Measurements from ENCODE around the gene CTNNA3.
"Not testable (repeated sequence)": the region's sequence is repeated elsewhere in the genome, so short reads cannot be mapped to it uniquely, and the experiment has no call there.

CTNNA3 gene

DNA sequence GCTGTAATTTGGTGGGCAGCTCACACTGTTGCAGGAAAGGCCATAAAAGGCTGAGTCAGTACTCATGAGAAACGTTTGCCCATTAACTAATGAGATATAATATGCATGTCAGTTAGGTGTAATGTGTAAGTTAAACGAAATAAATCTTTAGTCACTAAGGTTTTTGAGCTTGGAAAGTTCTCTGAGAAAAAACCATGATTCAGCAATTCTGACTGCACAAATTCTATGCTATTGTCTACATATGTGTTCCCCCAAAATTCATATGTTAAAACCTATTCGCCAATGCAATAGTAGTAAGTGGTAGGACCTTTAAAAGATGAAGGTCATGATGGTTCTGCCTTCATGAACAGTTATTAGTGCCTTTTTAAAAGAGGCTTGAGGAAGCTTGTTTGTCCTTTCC lies 1329.8 kb downstream of the CTNNA3 start:
- Histone ChIP-seq H3K36me3 (ENCODE audit: control insufficient read depth in 2 of 2, insufficient read depth in 2 of 2, low read length in 2 of 2) (no peaks in the 10 kb centered on the region), H3K27ac (ENCODE audit: low read depth in 2 of 2, low read length in 2 of 2) (no peak overlapping the region), H3K4me1 (ENCODE audit: control insufficient read depth in 2 of 2, insufficient read depth in 2 of 2, low read length in 2 of 2) (no peaks in the 10 kb centered on the region), H3K9me3 (ENCODE audit: control insufficient read depth in 2 of 2, low read length in 2 of 2) (no peaks in the 10 kb centered on the region), H3K27me3 (ENCODE audit: control insufficient read depth in 2 of 2, insufficient read depth in 2 of 2, low read length in 2 of 2) (no peaks in the 10 kb centered on the region), H3K4me3 (ENCODE audit: low read length in 2 of 2) (no peak overlapping the region), H3K9ac (ENCODE audit: low read depth in 1 of 2, low read length in 2 of 2) (no peak overlapping the region)

DNA sequence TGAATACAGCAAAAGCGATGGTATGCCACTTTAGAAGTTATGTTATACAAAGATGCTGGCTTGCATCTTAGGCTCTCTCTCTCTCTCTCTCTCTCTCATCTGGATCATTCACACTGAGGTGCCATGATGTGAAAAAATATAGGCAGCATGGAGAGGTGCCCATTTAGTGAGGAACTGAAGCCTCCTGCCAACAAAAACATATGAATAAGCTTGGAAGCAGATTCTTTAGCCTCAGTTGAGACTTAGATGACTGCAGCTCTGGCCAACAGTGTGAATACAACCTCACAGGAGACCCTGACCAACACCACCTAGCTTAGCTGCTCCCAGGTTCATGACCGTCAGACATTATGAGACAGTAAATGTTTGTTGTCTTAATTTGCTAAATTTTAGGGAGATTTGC lies 1330.3 kb downstream of the CTNNA3 start:
- Histone ChIP-seq H3K9ac (ENCODE audit: low read depth in 1 of 2, low read length in 2 of 2) (no peak overlapping the region), H3K4me3 (ENCODE audit: low read length in 2 of 2) (no peak overlapping the region), H3K27me3 (ENCODE audit: control insufficient read depth in 2 of 2, insufficient read depth in 2 of 2, low read length in 2 of 2) (no peaks in the 10 kb centered on the region)

DNA sequence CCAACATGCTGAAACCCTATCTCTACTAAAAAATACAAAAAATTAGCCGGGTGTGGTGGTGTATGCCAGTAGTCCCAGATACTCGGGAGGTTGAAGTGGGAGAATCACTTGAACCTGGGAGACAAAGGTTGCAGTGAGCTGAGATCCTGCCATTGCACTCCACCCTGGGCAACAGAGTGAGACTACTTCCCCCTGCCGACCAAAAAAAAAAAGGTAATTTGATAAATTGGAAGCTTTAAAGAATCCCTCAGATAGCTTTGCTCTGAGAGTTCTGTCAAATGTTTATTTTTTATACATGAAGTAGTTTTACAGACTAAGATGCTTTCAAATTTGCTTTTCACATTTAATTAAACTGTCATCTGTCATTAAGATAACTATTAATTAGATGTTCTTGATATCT lies 1333.5 kb downstream of the CTNNA3 start:
- H3K36me3 ChIP-seq (ENCODE audit: control insufficient read depth in 2 of 2, insufficient read depth in 2 of 2, low read length in 2 of 2), result no peaks in the 10 kb centered on the region
- no peaks in the 10 kb centered on the region for H3K4me1 ChIP-seq (ENCODE audit: control insufficient read depth in 2 of 2, insufficient read depth in 2 of 2, low read length in 2 of 2)
- no peak overlapping the region for H3K4me3 ChIP-seq (ENCODE audit: low read length in 2 of 2)

More for the DNA sequence above, 1330.3 kb downstream of the CTNNA3 start:
- no peaks in the 10 kb centered on the region for H3K36me3 ChIP-seq (ENCODE audit: control insufficient read depth in 2 of 2, insufficient read depth in 2 of 2, low read length in 2 of 2)
- H3K9me3 ChIP-seq (ENCODE audit: control insufficient read depth in 2 of 2, low read length in 2 of 2), result no peaks in the 10 kb centered on the region
- H3K27ac ChIP-seq (ENCODE audit: low read depth in 2 of 2, low read length in 2 of 2), result no peak overlapping the region
- H3K4me1 ChIP-seq (ENCODE audit: control insufficient read depth in 2 of 2, insufficient read depth in 2 of 2, low read length in 2 of 2), result no peaks in the 10 kb centered on the region

DNA sequence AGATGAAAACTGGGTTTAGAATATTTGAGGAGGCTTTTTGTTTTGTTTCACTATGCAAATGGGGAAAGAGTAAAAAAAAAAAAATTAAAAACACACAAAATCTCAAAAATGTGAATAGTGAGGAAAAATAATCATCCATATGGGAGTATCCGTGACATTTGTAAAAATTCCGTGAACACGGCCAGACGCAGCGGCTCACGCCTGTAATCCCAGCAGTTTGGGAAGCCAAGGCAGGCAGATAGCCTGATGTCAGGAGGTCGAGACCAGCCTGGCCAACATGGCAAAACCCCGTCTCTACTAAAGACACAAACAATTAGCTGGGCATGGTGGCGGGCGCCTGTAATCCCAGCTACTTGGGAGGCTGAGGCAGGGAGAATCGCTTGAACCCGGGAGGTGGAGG lies 1342.2 kb downstream of the CTNNA3 start:
- not testable (repeated sequence) for H3K4me3 ChIP-seq (ENCODE audit: low read length in 2 of 2); H3K27me3 ChIP-seq (ENCODE audit: control insufficient read depth in 2 of 2, insufficient read depth in 2 of 2, low read length in 2 of 2); H3K9me3 ChIP-seq (ENCODE audit: control insufficient read depth in 2 of 2, low read length in 2 of 2); H3K36me3 ChIP-seq (ENCODE audit: control insufficient read depth in 2 of 2, insufficient read depth in 2 of 2, low read length in 2 of 2); H3K9ac ChIP-seq (ENCODE audit: low read depth in 1 of 2, low read length in 2 of 2); H3K27ac ChIP-seq (ENCODE audit: low read depth in 2 of 2, low read length in 2 of 2); H3K4me1 ChIP-seq (ENCODE audit: control insufficient read depth in 2 of 2, insufficient read depth in 2 of 2, low read length in 2 of 2)

More for the DNA sequence above, 1333.5 kb downstream of the CTNNA3 start:
- Histone ChIP-seq H3K9me3 (ENCODE audit: control insufficient read depth in 2 of 2, low read length in 2 of 2) (no peaks in the 10 kb centered on the region), H3K27ac (ENCODE audit: low read depth in 2 of 2, low read length in 2 of 2) (no peak overlapping the region), H3K27me3 (ENCODE audit: control insufficient read depth in 2 of 2, insufficient read depth in 2 of 2, low read length in 2 of 2) (no peaks in the 10 kb centered on the region), H3K9ac (ENCODE audit: low read depth in 1 of 2, low read length in 2 of 2) (no peak overlapping the region)

DNA sequence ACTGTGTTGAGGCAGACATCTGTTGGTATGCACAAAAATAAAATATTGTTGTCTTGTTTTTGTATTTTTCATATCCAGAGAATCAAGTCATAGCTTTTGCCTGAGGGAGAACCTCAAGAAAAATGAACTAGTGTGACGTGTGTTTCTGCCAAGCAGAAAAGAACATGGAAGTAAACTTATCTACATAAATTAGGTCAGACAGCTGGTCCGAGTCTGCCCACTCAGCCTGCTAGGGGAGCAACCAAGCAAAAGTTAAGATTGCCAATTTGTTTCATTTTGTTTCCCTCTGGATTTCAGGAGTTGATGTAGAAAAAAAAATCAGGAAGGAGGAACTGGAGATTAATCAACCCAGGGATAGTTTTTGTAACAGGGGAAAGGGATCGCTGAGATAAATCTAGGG lies 1342.6 kb downstream of the CTNNA3 start:
- H3K36me3 ChIP-seq (ENCODE audit: control insufficient read depth in 2 of 2, insufficient read depth in 2 of 2, low read length in 2 of 2), result no peaks in the 10 kb centered on the region
- H3K27ac ChIP-seq (ENCODE audit: low read depth in 2 of 2, low read length in 2 of 2), result no peak overlapping the region
- H3K27me3 ChIP-seq (ENCODE audit: control insufficient read depth in 2 of 2, insufficient read depth in 2 of 2, low read length in 2 of 2), result no peaks in the 10 kb centered on the region
- H3K4me3 ChIP-seq (ENCODE audit: low read length in 2 of 2), result no peak overlapping the region
- H3K4me1 ChIP-seq (ENCODE audit: control insufficient read depth in 2 of 2, insufficient read depth in 2 of 2, low read length in 2 of 2), result no peaks in the 10 kb centered on the region
- no peaks in the 10 kb centered on the region for H3K9me3 ChIP-seq (ENCODE audit: control insufficient read depth in 2 of 2, low read length in 2 of 2)
- no peak overlapping the region for H3K9ac ChIP-seq (ENCODE audit: low read depth in 1 of 2, low read length in 2 of 2)

DNA sequence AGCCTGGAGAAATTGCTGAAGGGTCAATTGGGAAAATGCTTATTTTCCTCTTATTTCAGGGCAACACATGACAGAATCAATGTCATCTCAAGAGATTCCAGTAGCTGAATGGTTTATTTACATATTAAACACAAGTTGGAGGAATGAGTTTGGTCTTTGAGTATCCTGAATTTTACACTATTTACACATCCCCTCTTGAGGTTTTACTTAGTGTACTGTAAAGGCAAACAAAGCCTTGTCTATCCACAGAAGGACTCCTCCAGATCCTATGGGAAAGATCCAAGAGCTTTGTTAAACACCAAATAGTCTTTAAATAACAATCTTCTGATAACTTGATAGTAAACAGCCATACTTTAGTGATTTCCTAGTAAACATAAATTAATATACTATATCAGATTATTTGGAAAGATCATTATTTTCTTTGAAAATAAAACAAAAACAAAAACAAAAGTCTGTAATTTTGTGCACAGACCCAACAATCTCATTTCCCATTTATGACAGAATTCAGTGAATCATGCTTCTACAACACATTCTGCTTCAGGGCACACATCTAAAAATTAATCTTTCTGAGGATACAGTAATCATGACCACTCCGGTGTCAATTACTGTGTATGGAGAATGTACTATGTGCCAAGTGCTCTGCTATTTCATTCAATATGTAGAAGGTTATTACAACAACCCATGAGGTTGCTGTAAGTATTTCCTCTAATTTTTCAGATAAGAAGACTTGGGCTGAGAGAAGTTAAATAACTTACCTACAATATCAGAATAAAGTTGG lies 1345.2 kb downstream of the CTNNA3 start:
- Histone ChIP-seq H3K9ac (ENCODE audit: low read depth in 1 of 2, low read length in 2 of 2) (no peak overlapping the region), H3K27me3 (ENCODE audit: control insufficient read depth in 2 of 2, insufficient read depth in 2 of 2, low read length in 2 of 2) (no peaks in the 10 kb centered on the region), H3K27ac (ENCODE audit: low read depth in 2 of 2, low read length in 2 of 2) (no peak overlapping the region), H3K4me1 (ENCODE audit: control insufficient read depth in 2 of 2, insufficient read depth in 2 of 2, low read length in 2 of 2) (no peaks in the 10 kb centered on the region), H3K4me3 (ENCODE audit: low read length in 2 of 2) (no peak overlapping the region), H3K9me3 (ENCODE audit: control insufficient read depth in 2 of 2, low read length in 2 of 2) (no peaks in the 10 kb centered on the region), H3K36me3 (ENCODE audit: control insufficient read depth in 2 of 2, insufficient read depth in 2 of 2, low read length in 2 of 2) (no peaks in the 10 kb centered on the region)

DNA sequence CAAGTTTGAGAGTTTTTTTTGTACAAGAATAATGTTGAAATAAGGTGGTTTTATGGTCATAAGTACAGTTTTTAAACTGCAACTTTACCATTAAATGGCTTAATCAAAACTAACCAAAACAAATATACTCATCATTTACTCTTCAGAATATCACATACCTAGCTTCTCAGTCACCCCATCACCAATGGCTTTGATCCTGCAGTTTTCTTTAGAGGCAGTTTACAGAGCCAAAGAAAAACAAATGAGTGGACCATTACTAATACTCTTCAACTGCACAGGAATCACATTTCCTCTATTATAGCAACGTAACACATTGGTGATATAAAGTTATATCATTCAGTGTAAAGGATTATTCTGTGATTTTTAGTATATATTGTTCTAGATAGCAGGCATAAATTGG lies 1346.3 kb downstream of the CTNNA3 start:
- H3K36me3 ChIP-seq (ENCODE audit: control insufficient read depth in 2 of 2, insufficient read depth in 2 of 2, low read length in 2 of 2), result no peaks in the 10 kb centered on the region
- no peaks in the 10 kb centered on the region for H3K27me3 ChIP-seq (ENCODE audit: control insufficient read depth in 2 of 2, insufficient read depth in 2 of 2, low read length in 2 of 2)
- no peaks in the 10 kb centered on the region for H3K4me1 ChIP-seq (ENCODE audit: control insufficient read depth in 2 of 2, insufficient read depth in 2 of 2, low read length in 2 of 2)
- H3K9ac ChIP-seq (ENCODE audit: low read depth in 1 of 2, low read length in 2 of 2), result no peak overlapping the region
- H3K4me3 ChIP-seq (ENCODE audit: low read length in 2 of 2), result no peak overlapping the region
- no peak overlapping the region for H3K27ac ChIP-seq (ENCODE audit: low read depth in 2 of 2, low read length in 2 of 2)
- no peaks in the 10 kb centered on the region for H3K9me3 ChIP-seq (ENCODE audit: control insufficient read depth in 2 of 2, low read length in 2 of 2)

DNA sequence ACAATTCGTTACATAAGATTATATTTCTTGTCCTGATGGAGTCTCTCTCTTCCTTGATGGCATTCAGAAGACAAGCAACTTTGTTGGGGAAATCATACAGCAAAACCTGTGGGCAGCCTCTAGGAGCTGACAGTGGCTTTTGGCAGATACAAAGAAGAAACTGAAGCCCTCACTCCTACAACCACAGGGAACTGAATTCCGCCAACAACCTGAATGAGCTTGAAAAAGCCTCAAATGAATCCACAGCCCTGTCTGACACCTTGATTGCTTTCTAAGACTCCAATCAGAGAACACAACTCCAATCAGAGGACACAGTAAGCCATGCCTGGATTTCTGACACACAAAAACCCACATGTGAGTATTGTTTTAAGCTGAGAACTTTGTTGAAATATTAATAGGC lies 1346.9 kb downstream of the CTNNA3 start:
- Histone ChIP-seq H3K27ac (ENCODE audit: low read depth in 2 of 2, low read length in 2 of 2) (no peak overlapping the region), H3K4me1 (ENCODE audit: control insufficient read depth in 2 of 2, insufficient read depth in 2 of 2, low read length in 2 of 2) (no peaks in the 10 kb centered on the region), H3K9ac (ENCODE audit: low read depth in 1 of 2, low read length in 2 of 2) (no peak overlapping the region), H3K36me3 (ENCODE audit: control insufficient read depth in 2 of 2, insufficient read depth in 2 of 2, low read length in 2 of 2) (no peaks in the 10 kb centered on the region), H3K9me3 (ENCODE audit: control insufficient read depth in 2 of 2, low read length in 2 of 2) (no peaks in the 10 kb centered on the region), H3K4me3 (ENCODE audit: low read length in 2 of 2) (no peak overlapping the region), H3K27me3 (ENCODE audit: control insufficient read depth in 2 of 2, insufficient read depth in 2 of 2, low read length in 2 of 2) (no peaks in the 10 kb centered on the region)

DNA sequence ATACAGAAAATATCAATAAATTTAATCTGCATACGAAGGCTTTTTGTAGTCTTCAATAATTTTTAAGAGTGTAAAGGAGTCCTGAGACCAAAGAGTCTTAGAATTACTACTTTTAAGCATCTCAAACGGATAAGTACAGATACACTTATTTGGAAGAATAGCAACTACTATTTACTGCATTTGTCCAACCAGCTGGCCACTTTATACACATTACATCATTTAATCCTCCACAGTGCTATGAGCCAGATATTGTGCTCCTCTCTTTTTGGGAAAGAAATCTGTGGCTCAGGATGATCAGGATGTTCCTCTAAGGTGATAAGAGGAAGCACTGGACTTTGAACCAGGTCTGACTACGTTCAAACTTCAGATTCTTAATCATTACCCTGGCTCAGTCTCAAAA lies 1358.8 kb downstream of the CTNNA3 start:
- Histone ChIP-seq H3K4me1 (ENCODE audit: control insufficient read depth in 2 of 2, insufficient read depth in 2 of 2, low read length in 2 of 2) (no peaks in the 10 kb centered on the region), H3K9ac (ENCODE audit: low read depth in 1 of 2, low read length in 2 of 2) (no peak overlapping the region), H3K36me3 (ENCODE audit: control insufficient read depth in 2 of 2, insufficient read depth in 2 of 2, low read length in 2 of 2) (no peaks in the 10 kb centered on the region), H3K4me3 (ENCODE audit: low read length in 2 of 2) (no peak overlapping the region), H3K27ac (ENCODE audit: low read depth in 2 of 2, low read length in 2 of 2) (no peak overlapping the region), H3K27me3 (ENCODE audit: control insufficient read depth in 2 of 2, insufficient read depth in 2 of 2, low read length in 2 of 2) (no peaks in the 10 kb centered on the region), H3K9me3 (ENCODE audit: control insufficient read depth in 2 of 2, low read length in 2 of 2) (no peaks in the 10 kb centered on the region)

DNA sequence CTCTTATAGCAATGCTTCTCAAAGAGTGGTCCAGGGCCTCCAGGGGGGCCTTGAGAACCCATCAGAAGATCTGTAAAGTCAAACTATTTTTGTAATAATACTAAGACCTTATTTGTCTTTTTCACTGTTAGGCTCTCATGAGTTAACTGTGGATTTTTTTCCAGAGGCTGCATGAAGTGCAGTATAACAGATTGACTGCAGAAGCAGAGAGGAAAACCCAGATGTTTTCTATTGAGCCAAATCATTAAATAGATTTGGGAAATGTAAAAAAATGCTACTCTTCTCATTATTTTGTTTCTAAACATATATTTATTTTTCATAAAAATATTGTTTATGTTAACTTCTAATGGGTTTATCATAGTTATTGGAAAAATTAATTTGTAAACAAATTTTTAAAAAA lies 1359.2 kb downstream of the CTNNA3 start:
- Histone ChIP-seq H3K4me3 (ENCODE audit: low read length in 2 of 2) (no peak overlapping the region), H3K9me3 (ENCODE audit: control insufficient read depth in 2 of 2, low read length in 2 of 2) (no peaks in the 10 kb centered on the region), H3K9ac (ENCODE audit: low read depth in 1 of 2, low read length in 2 of 2) (no peak overlapping the region), H3K27me3 (ENCODE audit: control insufficient read depth in 2 of 2, insufficient read depth in 2 of 2, low read length in 2 of 2) (no peaks in the 10 kb centered on the region), H3K36me3 (ENCODE audit: control insufficient read depth in 2 of 2, insufficient read depth in 2 of 2, low read length in 2 of 2) (no peaks in the 10 kb centered on the region), H3K27ac (ENCODE audit: low read depth in 2 of 2, low read length in 2 of 2) (no peak overlapping the region), H3K4me1 (ENCODE audit: control insufficient read depth in 2 of 2, insufficient read depth in 2 of 2, low read length in 2 of 2) (no peaks in the 10 kb centered on the region)

DNA sequence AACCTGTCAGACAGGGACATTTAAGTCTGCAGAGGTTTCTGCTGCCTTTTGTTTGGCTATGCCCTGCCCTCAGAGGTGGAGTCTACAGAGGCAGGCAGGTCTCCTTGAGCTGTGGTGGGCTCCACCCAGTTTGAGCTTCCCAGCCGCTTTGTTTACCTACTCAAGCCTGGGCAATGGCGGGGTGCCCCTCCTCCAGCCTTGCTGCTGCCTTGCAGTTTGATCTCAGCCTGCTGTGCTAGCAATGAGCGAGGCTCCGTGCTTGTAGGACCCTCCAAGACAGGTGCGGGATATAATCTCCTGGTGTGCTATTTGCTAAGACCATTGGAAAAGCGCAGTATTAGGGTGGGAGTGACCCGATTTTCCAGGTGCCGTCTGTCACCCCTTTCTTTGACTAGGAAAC lies 1360.2 kb downstream of the CTNNA3 start:
- H3K27me3 ChIP-seq (ENCODE audit: control insufficient read depth in 2 of 2, insufficient read depth in 2 of 2, low read length in 2 of 2); H3K27ac ChIP-seq (ENCODE audit: low read depth in 2 of 2, low read length in 2 of 2); H3K4me3 ChIP-seq (ENCODE audit: low read length in 2 of 2); H3K9ac ChIP-seq (ENCODE audit: low read depth in 1 of 2, low read length in 2 of 2); H3K4me1 ChIP-seq (ENCODE audit: control insufficient read depth in 2 of 2, insufficient read depth in 2 of 2, low read length in 2 of 2); H3K36me3 ChIP-seq (ENCODE audit: control insufficient read depth in 2 of 2, insufficient read depth in 2 of 2, low read length in 2 of 2); H3K9me3 ChIP-seq (ENCODE audit: control insufficient read depth in 2 of 2, low read length in 2 of 2): not testable (repeated sequence)
